Stimulated activated CD8-positive, alpha-beta memory T cell treated with anti-CD3 and anti-CD28 coated beads, Interleukin-15, amount 100 ng/mL, for 48 hours (primary cell): ENCODE data around the gene TRPC4.
"Not testable (repeated sequence)": the region's sequence is repeated elsewhere in the genome, so short reads cannot be mapped to it uniquely, and the experiment has no call there.

Source experiments
- DNase-seq, 2 donors: peaks; one replicate each; pipeline ENCODE4 v3.0.0-alpha.2; 2020; ENCODE audit warnings: low read depth in 2 of 2

TRPC4 gene

GRCh38 chr13:37816276-37816675, 53.3 kb downstream of the TRPC4 start:
- no peak for DNase-seq

GRCh38 chr13:37811441-37811840, 58.1 kb downstream of the TRPC4 start:
- DNase-seq: no peak

GRCh38 chr13:37806666-37807065, 62.9 kb downstream of the TRPC4 start:
- no peak for DNase-seq

- DNase-seq: no peak
These were observed 71.9 kb downstream of the TRPC4 start for GRCh38 chr13:37797631-37798030.

- DNase-seq: not testable (repeated sequence)
These were observed 72.8 kb downstream of the TRPC4 start for GRCh38 chr13:37796795-37797194.

GRCh38 chr13:37795326-37795725, 74.2 kb downstream of the TRPC4 start:
- DNase-seq: no peak

- DNase-seq: no peak
These were observed 77.9 kb downstream of the TRPC4 start for GRCh38 chr13:37791699-37792098.

- no peak for DNase-seq
These were observed 81.2 kb downstream of the TRPC4 start for GRCh38 chr13:37788346-37788745.

GRCh38 chr13:37777676-37778075, 91.9 kb downstream of the TRPC4 start:
- no peak for DNase-seq

- no peak for DNase-seq
These were observed 93.7 kb downstream of the TRPC4 start for GRCh38 chr13:37775871-37776270.

- DNase-seq: no peak
These were observed 96.9 kb downstream of the TRPC4 start for GRCh38 chr13:37772644-37773043.

- no peak for DNase-seq
These were observed 100.0 kb downstream of the TRPC4 start for GRCh38 chr13:37769545-37769944.

GRCh38 chr13:37769078-37769477, 100.5 kb downstream of the TRPC4 start:
- DNase-seq: no peak

GRCh38 chr13:37766502-37766901, 103.1 kb downstream of the TRPC4 start:
- no peak for DNase-seq

GRCh38 chr13:37755349-37755748, 114.2 kb downstream of the TRPC4 start:
- DNase-seq: no peak

- no peak for DNase-seq
These were observed 115.8 kb downstream of the TRPC4 start for GRCh38 chr13:37753776-37754175.

- DNase-seq: no peak
These were observed 117.4 kb downstream of the TRPC4 start for GRCh38 chr13:37752146-37752545.

GRCh38 chr13:37751025-37751424, 118.5 kb downstream of the TRPC4 start:
- no peak for DNase-seq

- DNase-seq: no peak
These were observed 120.7 kb downstream of the TRPC4 start for GRCh38 chr13:37748913-37749312.

GRCh38 chr13:37747071-37747612, 122.4 kb downstream of the TRPC4 start:
- no peak for DNase-seq

- no peak for DNase-seq
These were observed 128.0 kb downstream of the TRPC4 start for GRCh38 chr13:37741536-37741935.

- no peak for DNase-seq
These were observed 133.5 kb downstream of the TRPC4 start for GRCh38 chr13:37736045-37736444.

- DNase-seq: no peak
These were observed 134.3 kb downstream of the TRPC4 start for GRCh38 chr13:37735293-37735692.

GRCh38 chr13:37729876-37730275, 139.7 kb downstream of the TRPC4 start:
- no peak for DNase-seq
